Measurements from ENCODE around the gene IL11.
A peak's percentile ranks its signal among the peaks of the same experiment; 100 is the strongest.

The IL11 gene

GRCh38 chr19:55365245-55365644, 5.0 kb downstream of the IL11 start:
- no peak for DNase-seq (ENCODE audit: low spot score)
- no peak for TF ChIP-seq CTCF (conservative IDR thresholded peaks at IDR 0.05; ENCODE audit: low read depth)
- ChIA-PET CTCF (no interaction called here), POLR2A (ENCODE audit: low non-redundant PET) (no interaction called here)
- H3K27ac ChIP-seq = no peak overlapping the region

GRCh38 chr19:55362990-55363716, 7.1 kb downstream of the IL11 start, which contains the start of gene GARIN5B:
Gene GARIN5B (minus strand): TSS chr19:55363260. CDS start chr19:55363066, 194 bp downstream.
- ChIA-PET CTCF (interaction anchor here (1.0 to 1.5 kb wide), 2 partner anchors 21 to 61 kb away, joined by 3 to 4 read pairs; partner anchors contain the start of gene TMEM238), POLR2A (ENCODE audit: low non-redundant PET) (interaction anchor here (0.6 kb wide), 1 partner anchor 389 kb away, joined by 3 read pairs; no protein-coding TSS in a partner anchor)
- no peak within 1 kb of the TSS for H3K27ac ChIP-seq
- no peak for TF ChIP-seq CTCF (conservative IDR thresholded peaks at IDR 0.05; ENCODE audit: low read depth)
- DNase-seq (ENCODE audit: low spot score) = no peak

GRCh38 chr19:55362174-55362989, 7.9 kb downstream of the IL11 start:
- TF ChIP-seq CTCF (conservative IDR thresholded peaks at IDR 0.05; ENCODE audit: low read depth) = no peak
- no peak overlapping the region for H3K27ac ChIP-seq
- no peak for DNase-seq (ENCODE audit: low spot score)
- ChIA-PET CTCF (no interaction called here), POLR2A (ENCODE audit: low non-redundant PET) (no interaction called here)

GRCh38 chr19:55360902-55361301, 9.4 kb downstream of the IL11 start:
- CTCF ChIA-PET = interaction anchor here (0.5 kb wide), 1 partner anchor 19 kb away, joined by 3 read pairs; no protein-coding TSS in a partner anchor
- DNase-seq (ENCODE audit: low spot score) = no peak
- TF ChIP-seq CTCF (conservative IDR thresholded peaks at IDR 0.05; ENCODE audit: low read depth) = no peak
- no peak overlapping the region for H3K27ac ChIP-seq
- POLR2A ChIA-PET (ENCODE audit: low non-redundant PET) = interaction anchor here (0.6 kb wide), 1 partner anchor 45 kb away, joined by 6 read pairs; no protein-coding TSS in a partner anchor

- POLR2A ChIA-PET (ENCODE audit: low non-redundant PET) = interaction anchor here (0.7 kb wide), 1 partner anchor 933 kb away, joined by 5 read pairs; no protein-coding TSS in a partner anchor
- CTCF ChIA-PET = interaction anchor here (0.6 to 0.7 kb wide), 2 partner anchors 25 to 192 kb away, joined by 4 to 5 read pairs; partner anchors contain the start of gene TMEM238
- H3K27ac ChIP-seq = peak overlapping the region; percentile 7; the same call in 1 of the 2 replicates
- no peak for DNase-seq (ENCODE audit: low spot score)
- TF ChIP-seq CTCF (conservative IDR thresholded peaks at IDR 0.05; ENCODE audit: low read depth) = no peak
Measured at GRCh38 chr19:55358943-55359908, 11.0 kb downstream of the IL11 start.
